Liver (tissue), 9 donors: ENCODE results near the gene MECR. TPM values are rescaled to one million over a fixed set of nuclear protein-coding genes. Genes with fewer than 3 reads are reported as not detected.

Experiments used
- DNase-seq: peaks from one replicate; pipeline ENCODE4 v3.0.0-alpha.2; 2017; ENCODE audit warnings: low spot score
- H3K27ac ChIP-seq, 2 donors: one replicate each; pipeline ENCODE4 v1.7.0; 2013; ENCODE audit warnings: inconsistent platforms in 2 of 2, low read length in 2 of 2, control low read depth in 1 of 2, low read depth in 1 of 2, mild to moderate bottlenecking in 1 of 2
- H3K27me3 ChIP-seq, 4 donors: one replicate each; pipeline versions ENCODE4 v1.6.1 to v1.7.0; 2013; ENCODE audit warnings: low read length in 3 of 4, inconsistent platforms in 1 of 4, mild to moderate bottlenecking in 1 of 4, moderate library complexity in 1 of 4; ENCODE audit not compliant: control insufficient read depth in 4 of 4, insufficient read depth in 4 of 4
- H3K36me3 ChIP-seq, 4 donors: one replicate each; pipeline versions ENCODE4 v1.6.1 to v1.7.0; 2013; ENCODE audit warnings: low read length in 3 of 4, mild to moderate bottlenecking in 3 of 4, low read depth in 1 of 4, moderate library complexity in 1 of 4; ENCODE audit not compliant: control insufficient read depth in 4 of 4, insufficient read depth in 3 of 4
- H3K4me1 ChIP-seq, 4 donors: one replicate each; pipeline versions ENCODE4 v1.6.1 to v1.7.0; 2013; ENCODE audit warnings: low read length in 3 of 4, mild to moderate bottlenecking in 3 of 4, moderate library complexity in 1 of 4; ENCODE audit not compliant: control insufficient read depth in 4 of 4, insufficient read depth in 4 of 4
- H3K4me3 ChIP-seq, 3 donors: one replicate each; pipeline versions ENCODE4 v1.6.1 to v1.7.0; 2013; ENCODE audit warnings: low read length in 3 of 3, control low read depth in 1 of 3, low read depth in 1 of 3, mild to moderate bottlenecking in 1 of 3
- H3K9ac ChIP-seq, 2 donors: one replicate each; pipeline ENCODE4 v1.7.0; 2013; ENCODE audit warnings: low read length in 2 of 2, mild to moderate bottlenecking in 2 of 2, moderate library complexity in 2 of 2, control low read depth in 1 of 2, low read depth in 1 of 2
- H3K9me3 ChIP-seq, 4 donors: one replicate each; pipeline versions ENCODE4 v1.6.1 to v1.7.0; 2013; ENCODE audit warnings: low read length in 3 of 4; ENCODE audit not compliant: control insufficient read depth in 4 of 4
- EGR1 ChIP-seq, 2 donors: IDR thresholded peaks; 2 replicates each; pipeline ENCODE4 v1.6.1; 2016 to 2018; ENCODE audit warnings: antibody characterized with exemption in 2 of 2, low read depth in 2 of 2
- GABPA ChIP-seq, 2 donors: IDR thresholded peaks in 1 of 2; conservative IDR thresholded peaks in 1 of 2; 2 replicates each; pipeline ENCODE4 v1.6.1; 2016; ENCODE audit warnings: antibody characterized with exemption in 2 of 2, mild to moderate bottlenecking in 1 of 2, moderate library complexity in 1 of 2
- HNF4A ChIP-seq, 2 donors: conservative IDR thresholded peaks; 2 replicates each; pipeline ENCODE4 v1.6.1; 2016; ENCODE audit warnings: antibody characterized with exemption in 2 of 2, mild to moderate bottlenecking in 2 of 2
- HNF4G ChIP-seq: IDR thresholded peaks from 2 replicates; pipeline ENCODE4 v1.6.1; 2016; ENCODE audit warnings: antibody characterized with exemption
- NR2F2 ChIP-seq: IDR thresholded peaks from 2 replicates; pipeline ENCODE4 v1.6.1; 2016; ENCODE audit warnings: antibody characterized with exemption
- YY1 ChIP-seq: IDR thresholded peaks from 2 replicates; pipeline ENCODE4 v1.6.1; 2016; ENCODE audit warnings: antibody characterized with exemption, mild to moderate bottlenecking
- WGBS: extraction: QIAGEN DNeasy Blood & Tissue Kit; methylation state at CpG from one replicate; pipeline ENCODE4 v1.1.7; 2013; 5-methylcytosine and 5-hydroxymethylcytosine counted together
- polyA plus RNA-seq, 2 donors: library from polyadenylated mRNA; stranded (reverse) in 1 of 2; unstranded in 1 of 2; fragments of 200-250 nt in 1 of 2; fragments of >200 nt in 1 of 2; fragmentation: Nextera tagmentation in 1 of 2; extraction: Ambion mirVana in 1 of 2; gene quantifications; one replicate each; pipeline versions ENCODE4 v1.2.1 to v1.2.3, GENCODE V29; 2013 to 2015
- total RNA-seq, 2 donors: library from RNA; depleted of rRNA; stranded (reverse); fragments of >200 nt; gene quantifications; one replicate each; pipeline ENCODE4 v1.2.3, GENCODE V29; 2014
- TF ChIP-seq, protein P1 (sequence below): IDR thresholded peaks from 2 replicates; pipeline ENCODE4 v1.6.1; 2016; ENCODE audit warnings: antibody characterized with exemption
- TF ChIP-seq, protein P2 (sequence below): IDR thresholded peaks from 2 replicates; pipeline ENCODE4 v1.6.1; 2016; ENCODE audit warnings: antibody characterized with exemption, mild to moderate bottlenecking
- TF ChIP-seq, protein P3 (sequence below): IDR thresholded peaks from 2 replicates; pipeline ENCODE4 v1.6.1; 2016; ENCODE audit warnings: antibody characterized with exemption
- TF ChIP-seq, protein P4 (sequence below): IDR thresholded peaks from 2 replicates; pipeline ENCODE4 v1.6.1; 2016; ENCODE audit warnings: antibody characterized with exemption
- donor health status: healthy.
- donor health status: healthy.
- donor health status: healthy.
- donor health status: healthy.
- donor health status: healthy.

Gene MECR
- total and polyA plus RNA-seq, 4 donors: 7.5 to 19.9 (median 13.2) TPM

DNA sequence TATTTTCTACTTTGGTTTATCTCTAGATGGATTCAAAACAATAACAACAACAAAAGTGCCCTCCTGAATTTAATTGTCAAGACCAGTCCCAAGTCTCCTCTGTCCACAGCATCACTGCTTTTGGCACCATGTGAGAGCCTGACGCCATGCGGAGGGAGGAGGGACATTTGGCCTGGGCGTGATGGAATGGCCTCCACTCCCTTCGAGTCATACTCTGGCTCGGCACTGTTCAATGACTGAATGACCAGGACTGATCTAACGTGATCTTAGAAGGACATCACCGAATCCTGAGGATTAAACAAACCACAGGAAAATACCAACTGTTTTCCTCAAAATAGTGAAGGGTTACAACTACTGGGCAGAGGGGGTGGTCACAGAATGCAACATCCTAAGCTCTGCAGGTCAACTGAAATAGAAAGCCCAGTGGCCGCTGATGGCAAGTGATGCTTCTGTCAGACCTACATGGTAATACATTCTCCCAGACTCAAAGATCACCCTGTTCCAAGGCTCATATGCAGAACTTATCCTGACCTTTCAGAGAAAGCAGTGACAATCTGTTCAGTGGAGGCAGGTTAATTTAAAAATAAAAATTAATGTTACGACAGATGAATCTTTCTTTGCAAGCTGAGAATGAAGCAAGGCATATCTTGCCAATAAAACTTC, 68.1 kb downstream of the MECR start:
- no peaks in the 10 kb centered on the region for H3K27me3 ChIP-seq
- TF ChIP-seq, protein P1, sequence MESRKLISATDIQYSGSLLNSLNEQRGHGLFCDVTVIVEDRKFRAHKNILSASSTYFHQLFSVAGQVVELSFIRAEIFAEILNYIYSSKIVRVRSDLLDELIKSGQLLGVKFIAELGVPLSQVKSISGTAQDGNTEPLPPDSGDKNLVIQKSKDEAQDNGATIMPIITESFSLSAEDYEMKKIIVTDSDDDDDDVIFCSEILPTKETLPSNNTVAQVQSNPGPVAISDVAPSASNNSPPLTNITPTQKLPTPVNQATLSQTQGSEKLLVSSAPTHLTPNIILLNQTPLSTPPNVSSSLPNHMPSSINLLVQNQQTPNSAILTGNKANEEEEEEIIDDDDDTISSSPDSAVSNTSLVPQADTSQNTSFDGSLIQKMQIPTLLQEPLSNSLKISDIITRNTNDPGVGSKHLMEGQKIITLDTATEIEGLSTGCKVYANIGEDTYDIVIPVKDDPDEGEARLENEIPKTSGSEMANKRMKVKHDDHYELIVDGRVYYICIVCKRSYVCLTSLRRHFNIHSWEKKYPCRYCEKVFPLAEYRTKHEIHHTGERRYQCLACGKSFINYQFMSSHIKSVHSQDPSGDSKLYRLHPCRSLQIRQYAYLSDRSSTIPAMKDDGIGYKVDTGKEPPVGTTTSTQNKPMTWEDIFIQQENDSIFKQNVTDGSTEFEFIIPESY: no peak
- TF ChIP-seq, protein P2, sequence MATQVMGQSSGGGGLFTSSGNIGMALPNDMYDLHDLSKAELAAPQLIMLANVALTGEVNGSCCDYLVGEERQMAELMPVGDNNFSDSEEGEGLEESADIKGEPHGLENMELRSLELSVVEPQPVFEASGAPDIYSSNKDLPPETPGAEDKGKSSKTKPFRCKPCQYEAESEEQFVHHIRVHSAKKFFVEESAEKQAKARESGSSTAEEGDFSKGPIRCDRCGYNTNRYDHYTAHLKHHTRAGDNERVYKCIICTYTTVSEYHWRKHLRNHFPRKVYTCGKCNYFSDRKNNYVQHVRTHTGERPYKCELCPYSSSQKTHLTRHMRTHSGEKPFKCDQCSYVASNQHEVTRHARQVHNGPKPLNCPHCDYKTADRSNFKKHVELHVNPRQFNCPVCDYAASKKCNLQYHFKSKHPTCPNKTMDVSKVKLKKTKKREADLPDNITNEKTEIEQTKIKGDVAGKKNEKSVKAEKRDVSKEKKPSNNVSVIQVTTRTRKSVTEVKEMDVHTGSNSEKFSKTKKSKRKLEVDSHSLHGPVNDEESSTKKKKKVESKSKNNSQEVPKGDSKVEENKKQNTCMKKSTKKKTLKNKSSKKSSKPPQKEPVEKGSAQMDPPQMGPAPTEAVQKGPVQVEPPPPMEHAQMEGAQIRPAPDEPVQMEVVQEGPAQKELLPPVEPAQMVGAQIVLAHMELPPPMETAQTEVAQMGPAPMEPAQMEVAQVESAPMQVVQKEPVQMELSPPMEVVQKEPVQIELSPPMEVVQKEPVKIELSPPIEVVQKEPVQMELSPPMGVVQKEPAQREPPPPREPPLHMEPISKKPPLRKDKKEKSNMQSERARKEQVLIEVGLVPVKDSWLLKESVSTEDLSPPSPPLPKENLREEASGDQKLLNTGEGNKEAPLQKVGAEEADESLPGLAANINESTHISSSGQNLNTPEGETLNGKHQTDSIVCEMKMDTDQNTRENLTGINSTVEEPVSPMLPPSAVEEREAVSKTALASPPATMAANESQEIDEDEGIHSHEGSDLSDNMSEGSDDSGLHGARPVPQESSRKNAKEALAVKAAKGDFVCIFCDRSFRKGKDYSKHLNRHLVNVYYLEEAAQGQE: no peak
- no peak for TF ChIP-seq HNF4G
- TF ChIP-seq, protein P3, sequence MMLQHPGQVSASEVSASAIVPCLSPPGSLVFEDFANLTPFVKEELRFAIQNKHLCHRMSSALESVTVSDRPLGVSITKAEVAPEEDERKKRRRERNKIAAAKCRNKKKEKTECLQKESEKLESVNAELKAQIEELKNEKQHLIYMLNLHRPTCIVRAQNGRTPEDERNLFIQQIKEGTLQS: no peak
- TF ChIP-seq, protein P4, sequence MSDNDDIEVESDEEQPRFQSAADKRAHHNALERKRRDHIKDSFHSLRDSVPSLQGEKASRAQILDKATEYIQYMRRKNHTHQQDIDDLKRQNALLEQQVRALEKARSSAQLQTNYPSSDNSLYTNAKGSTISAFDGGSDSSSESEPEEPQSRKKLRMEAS: no peak
- no peak for TF ChIP-seq GABPA (IDR thresholded peaks at IDR 0.05 in 1 of 2, conservative IDR thresholded peaks at IDR 0.05 in 1 of 2)
- TF ChIP-seq HNF4A (conservative IDR thresholded peaks at IDR 0.05): no peak
- H3K9ac ChIP-seq: no peak overlapping the region
- WGBS: 88% methylated on average over 9 of the region's 9 CpGs
- no peaks in the 10 kb centered on the region for H3K9me3 ChIP-seq
- DNase-seq: no peak
- no peak overlapping the region for H3K4me3 ChIP-seq
- H3K36me3 ChIP-seq: peaks cover 10 to 49% (median 24%) of the 10 kb centered on the region in 4 donors
- H3K4me1 ChIP-seq: peaks cover 13 to 63% (median 36%) of the 10 kb centered on the region in 4 donors
- no peak overlapping the region for H3K27ac ChIP-seq

DNA sequence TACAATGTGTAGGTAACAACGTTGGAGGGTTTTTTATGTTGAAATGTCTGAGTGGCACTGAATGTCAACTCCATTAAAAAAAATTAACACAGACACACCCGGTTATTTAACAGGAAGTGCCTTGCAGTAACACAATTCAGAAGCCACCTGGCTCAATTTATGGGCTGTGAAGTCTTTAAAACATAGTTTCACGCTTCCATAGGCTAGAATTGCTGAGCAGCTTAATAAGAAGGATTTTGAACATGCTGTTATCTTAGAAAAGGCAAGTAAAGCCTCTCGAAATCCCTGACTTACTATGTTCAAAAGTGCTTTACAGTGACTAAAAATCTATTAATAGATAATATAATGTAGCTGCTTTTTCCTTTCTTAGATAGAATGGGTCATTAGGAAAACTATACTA, 68.7 kb downstream of the MECR start:
- DNase-seq: no peak
- no peaks in the 10 kb centered on the region for H3K9me3 ChIP-seq
- no peak overlapping the region for H3K4me3 ChIP-seq
- H3K36me3 ChIP-seq: peaks cover 10 to 52% (median 26%) of the 10 kb centered on the region in 4 donors
- H3K9ac ChIP-seq: no peak overlapping the region
- no peaks in the 10 kb centered on the region for H3K27me3 ChIP-seq
- TF ChIP-seq YY1: no peak
- no peak for TF ChIP-seq EGR1 (IDR thresholded peaks at IDR 0.05; ENCODE audit: low read depth in 2 of 2)
- TF ChIP-seq, protein P1: no peak
- no peak for TF ChIP-seq NR2F2
- TF ChIP-seq, protein P4: no peak
- H3K4me1 ChIP-seq: peaks cover 10 to 66% (median 35%) of the 10 kb centered on the region in 4 donors
- H3K27ac ChIP-seq: no peak overlapping the region
- WGBS: 69% methylated on average over 4 of the region's 4 CpGs
